CD4-positive, alpha-beta T cell treated with Interleukin-6 for 4 hours (primary cell): ENCODE results near the gene CENPO.
A peak's percentile ranks its signal among the peaks of the same experiment; 100 is the strongest.

Experiments used
- DNase-seq: peaks from one replicate; pipeline ENCODE4 v3.0.0-alpha.2; 2020; ENCODE audit warnings: mixed read lengths

Gene CENPO

GRCh38 chr2:24792874-24793760, at the start of gene CENPO, which contains the start of gene PTRHD1:
Gene CENPO, plus strand, starts transcription at chr2:24793425. Its CDS starts 495 bp downstream, at chr2:24793920.
Gene PTRHD1, minus strand, starts transcription at chr2:24793391. Its CDS starts 14 bp downstream, at chr2:24793377.
- peak; percentile 96 for DNase-seq

GRCh38 chr2:24743924-24744323, 49.3 kb upstream of the CENPO start:
- DNase-seq: no peak

GRCh38 chr2:24744356-24744755, 48.9 kb upstream of the CENPO start:
- no peak for DNase-seq

- no peak for DNase-seq
Measured at GRCh38 chr2:24745825-24746224, 47.4 kb upstream of the CENPO start.

GRCh38 chr2:24747299-24747698, 45.9 kb upstream of the CENPO start:
- no peak for DNase-seq

GRCh38 chr2:24749069-24749691, 44.0 kb upstream of the CENPO start:
- DNase-seq: no peak

GRCh38 chr2:24754985-24755705, 38.1 kb upstream of the CENPO start:
- DNase-seq: no peak

GRCh38 chr2:24756789-24757188, 36.4 kb upstream of the CENPO start:
- DNase-seq: no peak

GRCh38 chr2:24761866-24762265, 31.4 kb upstream of the CENPO start:
- no peak for DNase-seq

GRCh38 chr2:24762518-24762917, 30.7 kb upstream of the CENPO start:
- DNase-seq: no peak

- DNase-seq: no peak
Measured at GRCh38 chr2:24763843-24764242, 29.4 kb upstream of the CENPO start.

GRCh38 chr2:24766609-24767008, 26.6 kb upstream of the CENPO start:
- no peak for DNase-seq

GRCh38 chr2:24768013-24768412, 25.2 kb upstream of the CENPO start:
- no peak for DNase-seq

GRCh38 chr2:24768601-24769000, 24.6 kb upstream of the CENPO start:
- no peak for DNase-seq

GRCh38 chr2:24771061-24771460, 22.2 kb upstream of the CENPO start:
- DNase-seq: no peak

- DNase-seq: no peak
Measured at GRCh38 chr2:24771764-24772586, 21.2 kb upstream of the CENPO start.

GRCh38 chr2:24774373-24774772, 18.9 kb upstream of the CENPO start:
- no peak for DNase-seq

- DNase-seq: no peak
Measured at GRCh38 chr2:24779116-24779515, 14.1 kb upstream of the CENPO start.

GRCh38 chr2:24783641-24784040, 9.6 kb upstream of the CENPO start:
- no peak for DNase-seq

- no peak for DNase-seq
Measured at GRCh38 chr2:24785671-24786321, 7.4 kb upstream of the CENPO start.

GRCh38 chr2:24787532-24787931, 5.7 kb upstream of the CENPO start:
- no peak for DNase-seq

- DNase-seq: no peak
Measured at GRCh38 chr2:24788816-24789215, 4.4 kb upstream of the CENPO start.
